GM20000 (cell line): ENCODE measurements around the gene KLHL8.

Experiments
- DNase-seq: peaks from one replicate; pipeline ENCODE4 v3.0.0; 2012; ENCODE audit warnings: low spot score
- TF ChIP-seq, protein P1 (sequence below): IDR thresholded peaks from 2 replicates; pipeline ENCODE4 v1.5.1; 2012; ENCODE audit warnings: mild to moderate bottlenecking, control low read depth; ENCODE audit errors: extremely low read depth, missing control alignments

Gene KLHL8

DNA sequence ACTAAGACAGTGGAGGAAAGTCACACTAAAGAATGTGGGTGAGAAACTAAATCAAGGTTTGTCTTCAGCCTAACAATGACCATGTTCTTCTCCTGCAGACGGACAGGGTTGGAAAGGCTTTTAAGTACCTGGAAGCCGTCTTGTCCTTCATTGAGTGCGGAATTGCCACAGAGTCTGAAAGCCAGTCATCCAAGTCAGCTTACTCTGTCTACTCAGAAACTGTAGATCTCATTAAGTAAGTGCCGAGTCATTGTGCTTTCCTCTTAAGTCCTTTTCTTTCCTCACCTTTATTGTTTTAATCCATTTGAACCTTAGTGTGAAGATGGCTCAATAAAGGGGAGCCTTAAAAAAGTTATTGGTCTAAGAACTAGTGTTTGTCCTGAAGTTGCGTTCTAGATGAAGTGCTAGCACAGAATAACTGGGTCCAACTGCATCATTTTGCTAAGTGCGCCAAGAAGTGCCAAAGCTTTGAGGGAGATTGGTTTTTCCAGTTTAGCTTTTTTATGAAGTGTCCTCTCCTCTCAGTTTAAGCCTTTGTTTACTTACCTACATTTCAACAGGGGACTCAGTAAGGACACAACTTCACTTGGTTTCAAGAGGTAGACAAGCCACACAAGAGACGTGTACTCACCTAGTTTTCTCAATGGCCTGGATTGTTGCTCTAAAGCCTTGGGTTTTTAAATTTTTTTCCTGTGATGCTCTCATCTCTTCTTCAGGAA is 89.3 kb downstream of the KLHL8 start:
- no peak for DNase-seq
- TF ChIP-seq, protein P1, sequence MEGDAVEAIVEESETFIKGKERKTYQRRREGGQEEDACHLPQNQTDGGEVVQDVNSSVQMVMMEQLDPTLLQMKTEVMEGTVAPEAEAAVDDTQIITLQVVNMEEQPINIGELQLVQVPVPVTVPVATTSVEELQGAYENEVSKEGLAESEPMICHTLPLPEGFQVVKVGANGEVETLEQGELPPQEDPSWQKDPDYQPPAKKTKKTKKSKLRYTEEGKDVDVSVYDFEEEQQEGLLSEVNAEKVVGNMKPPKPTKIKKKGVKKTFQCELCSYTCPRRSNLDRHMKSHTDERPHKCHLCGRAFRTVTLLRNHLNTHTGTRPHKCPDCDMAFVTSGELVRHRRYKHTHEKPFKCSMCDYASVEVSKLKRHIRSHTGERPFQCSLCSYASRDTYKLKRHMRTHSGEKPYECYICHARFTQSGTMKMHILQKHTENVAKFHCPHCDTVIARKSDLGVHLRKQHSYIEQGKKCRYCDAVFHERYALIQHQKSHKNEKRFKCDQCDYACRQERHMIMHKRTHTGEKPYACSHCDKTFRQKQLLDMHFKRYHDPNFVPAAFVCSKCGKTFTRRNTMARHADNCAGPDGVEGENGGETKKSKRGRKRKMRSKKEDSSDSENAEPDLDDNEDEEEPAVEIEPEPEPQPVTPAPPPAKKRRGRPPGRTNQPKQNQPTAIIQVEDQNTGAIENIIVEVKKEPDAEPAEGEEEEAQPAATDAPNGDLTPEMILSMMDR, result no peak

DNA sequence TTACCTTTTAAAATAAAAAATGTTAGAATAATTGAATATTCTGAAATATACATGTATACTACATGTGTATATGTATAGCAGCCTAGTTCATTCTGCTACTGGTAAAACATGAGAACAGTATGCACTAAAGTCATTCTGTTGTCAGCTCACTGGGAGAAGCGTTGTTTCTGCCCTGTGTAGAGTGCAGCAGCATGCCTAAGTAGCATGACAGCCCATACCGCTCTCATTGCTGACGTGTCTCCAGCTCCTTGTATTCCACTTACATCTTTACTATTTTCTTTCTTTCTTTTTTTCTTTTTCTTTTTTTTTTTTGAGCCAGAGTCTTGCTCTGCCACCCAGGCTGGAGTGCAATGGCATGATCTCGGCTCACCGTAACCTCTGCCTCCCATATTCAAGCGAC is 90.7 kb downstream of the KLHL8 start:
- no peak for DNase-seq
- TF ChIP-seq, protein P1, result no peak

DNA sequence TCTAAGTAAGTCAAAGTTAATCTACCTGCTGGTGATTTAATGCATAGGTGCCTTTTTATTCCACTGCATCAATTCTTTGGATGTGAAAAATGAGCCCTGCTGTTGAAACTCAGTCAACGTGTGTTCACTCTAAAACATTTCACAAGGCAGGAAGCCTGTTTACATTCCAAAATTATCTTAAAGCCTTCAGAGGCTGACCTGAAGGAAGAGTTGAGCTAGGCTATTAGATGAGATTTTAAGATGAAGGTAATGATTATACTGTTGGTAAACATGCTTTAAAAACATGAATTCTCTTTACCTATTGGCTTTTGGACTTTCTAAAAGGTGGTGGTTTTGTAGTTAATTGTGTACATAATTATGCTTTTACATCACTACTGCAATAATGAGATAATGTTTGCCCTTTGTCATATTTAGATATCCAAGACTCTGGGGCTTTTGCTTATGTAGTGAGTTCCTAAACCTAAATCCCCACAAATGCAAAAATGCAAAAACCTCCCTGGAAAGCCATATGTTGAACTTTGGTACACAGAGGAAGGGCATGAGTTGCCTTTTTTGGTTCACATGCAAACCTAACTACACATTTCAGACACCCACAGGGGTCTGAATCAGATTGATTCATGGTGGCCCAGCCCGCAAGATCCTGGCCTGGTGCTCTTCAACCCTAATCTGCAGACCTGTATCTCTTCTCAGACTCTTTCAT is 92.3 kb downstream of the KLHL8 start:
- TF ChIP-seq, protein P1, result no peak
- no peak for DNase-seq

DNA sequence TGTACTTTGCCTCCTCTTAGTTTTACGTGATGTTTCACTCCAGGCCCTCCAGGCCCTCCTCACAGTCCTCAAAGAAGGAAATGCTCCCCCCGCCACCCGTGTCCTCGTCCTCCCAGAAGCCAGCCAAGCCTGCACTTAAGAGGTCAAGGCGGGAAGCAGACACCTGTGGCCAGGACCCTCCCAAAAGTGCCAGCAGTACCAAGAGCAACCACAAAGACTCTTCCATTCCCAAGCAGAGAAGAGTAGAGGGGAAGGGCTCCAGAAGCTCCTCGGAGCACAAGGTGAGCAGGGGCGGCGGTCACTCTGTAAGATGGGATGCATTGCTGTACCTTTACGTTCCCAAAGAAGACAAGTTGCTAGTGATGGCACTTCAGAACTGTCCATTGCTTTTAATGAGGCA is 94.4 kb downstream of the KLHL8 start:
- TF ChIP-seq, protein P1, result no peak

DNA sequence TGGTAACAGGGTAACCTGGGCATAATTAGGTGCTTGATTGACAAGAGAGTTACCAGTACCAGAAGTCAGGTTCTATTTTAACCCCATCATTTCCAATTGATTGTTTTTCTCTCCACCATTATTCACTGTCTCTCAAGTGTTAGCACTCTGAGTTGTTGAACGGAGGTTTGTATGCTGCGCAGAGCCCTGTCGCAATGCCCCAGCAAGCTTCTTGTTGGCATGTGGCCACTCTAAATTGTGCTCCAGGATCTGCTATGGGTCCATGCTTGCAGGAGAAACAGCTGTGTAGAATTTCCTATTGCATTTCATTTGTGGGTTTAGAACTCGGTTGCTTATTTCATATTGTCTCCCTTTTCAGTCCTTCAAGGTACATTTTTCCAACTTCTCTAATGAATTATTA is 98.2 kb downstream of the KLHL8 start:
- TF ChIP-seq, protein P1, result no peak
- DNase-seq, result no peak

More for the DNA sequence above, 94.4 kb downstream of the KLHL8 start:
- DNase-seq, result no peak

DNA sequence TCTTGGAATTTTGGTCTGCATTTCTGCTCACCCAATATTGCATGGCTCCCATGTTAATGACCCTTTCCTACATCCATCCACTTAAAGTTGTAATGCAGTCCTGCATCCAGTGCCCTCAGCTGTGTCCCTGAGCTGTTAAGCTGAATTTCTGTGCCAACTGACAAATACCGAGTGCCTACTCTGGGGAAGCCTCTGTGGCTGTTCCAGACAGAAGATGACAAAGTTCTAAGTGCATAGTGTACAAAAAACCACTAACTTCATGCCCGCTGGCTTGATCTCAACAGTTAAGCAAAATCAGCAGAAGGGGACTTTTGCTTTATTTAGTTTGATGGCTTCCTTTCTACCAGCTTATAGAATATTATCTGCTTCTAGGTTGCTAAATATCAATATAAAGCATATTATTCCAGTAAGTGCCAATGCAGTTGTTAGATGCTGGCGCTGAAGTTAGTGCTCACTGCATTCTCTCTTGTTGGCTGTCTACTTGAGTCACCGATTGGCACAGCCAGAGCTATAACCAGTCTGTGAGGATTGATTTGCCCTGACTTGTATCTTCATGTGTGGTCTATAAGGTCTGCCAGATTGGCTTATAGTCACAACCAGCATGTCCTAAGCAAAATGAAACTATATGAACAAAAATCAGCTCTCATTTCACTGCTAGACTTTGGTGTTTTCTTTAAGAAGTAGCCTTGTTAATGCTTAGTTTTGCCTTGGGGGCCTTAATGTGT is 98.9 kb downstream of the KLHL8 start:
- TF ChIP-seq, protein P1, result no peak
- DNase-seq, result no peak
